GM18502 (cell line): Measurements from ENCODE around the gene MAPKAP1.

ENCODE experiments used
- ATAC-seq: cut with Tn5 transposase; IDR thresholded peaks from one replicate; pipeline ENCODE4 v1.9.1; 2021; ENCODE audit warnings: mild to moderate bottlenecking; ENCODE audit not compliant: unreplicated experiment, poor library complexity

The MAPKAP1 gene

DNA sequence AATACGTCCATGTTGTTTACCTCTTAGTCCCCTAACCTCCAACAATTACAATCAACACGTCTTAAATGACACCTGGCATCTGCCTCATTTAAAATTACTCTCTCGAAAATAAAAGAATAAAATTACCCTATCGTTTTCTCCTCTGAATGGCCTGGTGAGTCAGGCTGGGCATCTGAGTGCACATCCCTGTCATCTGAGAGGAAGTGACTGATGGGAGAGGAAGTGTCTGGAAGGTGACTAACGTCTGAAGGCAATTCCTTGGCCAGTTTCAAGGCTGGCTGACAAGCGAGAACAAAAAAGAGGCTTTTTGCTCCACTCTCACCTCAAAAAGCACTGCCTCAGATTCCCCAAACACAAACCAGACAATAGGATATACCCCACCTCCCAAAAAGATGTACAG lies 57.7 kb downstream of the MAPKAP1 start:
- no peak for ATAC-seq

- no peak for ATAC-seq
These were observed 58.7 kb downstream of the MAPKAP1 start for GRCh38 chr9:125648294-125648693.

DNA sequence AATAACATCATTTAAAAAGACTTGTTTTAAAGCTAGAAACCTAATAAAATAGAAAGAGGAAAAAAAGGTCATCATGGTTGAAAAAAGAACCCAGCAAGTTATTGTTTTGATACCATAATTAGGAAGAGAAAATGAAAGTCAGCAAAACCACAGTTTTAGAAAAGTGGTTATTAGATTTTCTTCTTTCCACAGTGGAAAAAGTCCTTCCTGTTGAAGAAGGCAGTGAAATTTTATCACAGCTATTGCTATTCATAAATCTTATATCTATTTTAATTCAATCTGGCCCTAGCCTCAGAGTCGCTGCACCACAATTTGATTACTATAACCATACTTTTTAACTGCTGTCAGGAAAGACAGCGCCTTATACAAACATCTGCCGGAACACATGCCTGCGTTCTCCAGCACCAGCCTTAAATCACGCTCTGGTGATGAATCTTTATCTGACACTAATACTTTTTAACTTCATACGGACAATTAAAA lies 60.3 kb downstream of the MAPKAP1 start:
- ATAC-seq = no peak

- ATAC-seq = no peak
These were observed 60.8 kb downstream of the MAPKAP1 start for GRCh38 chr9:125646217-125646616.

- no peak for ATAC-seq
These were observed 62.0 kb downstream of the MAPKAP1 start for GRCh38 chr9:125644819-125645507.

GRCh38 chr9:125642311-125642710 lies 64.7 kb downstream of the MAPKAP1 start:
- ATAC-seq = no peak

- ATAC-seq = no peak
These were observed 68.0 kb downstream of the MAPKAP1 start for GRCh38 chr9:125639057-125639456.

- no peak for ATAC-seq
These were observed 68.6 kb downstream of the MAPKAP1 start for GRCh38 chr9:125638239-125639045.

DNA sequence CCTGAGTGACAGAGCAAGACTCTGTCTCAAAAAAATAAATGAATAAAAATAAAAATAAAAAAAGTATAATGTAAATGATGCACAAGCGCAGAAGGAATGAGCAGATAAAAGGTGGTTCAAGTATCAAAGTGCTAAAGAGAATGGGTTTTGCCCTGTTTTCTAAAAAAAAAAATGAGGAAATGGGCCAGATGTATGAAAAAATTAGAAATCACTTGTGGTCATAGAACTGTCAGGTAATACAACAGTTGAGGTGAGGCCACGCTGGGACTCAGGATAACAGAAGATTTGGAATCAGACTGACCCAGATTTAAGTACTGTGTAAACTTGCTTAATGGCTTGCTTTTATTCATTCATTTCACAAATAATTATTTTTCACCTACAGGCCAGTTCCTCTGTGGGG lies 69.8 kb downstream of the MAPKAP1 start:
- no peak for ATAC-seq

GRCh38 chr9:125635888-125636287 lies 71.1 kb downstream of the MAPKAP1 start:
- no peak for ATAC-seq

- ATAC-seq = no peak
These were observed 72.8 kb downstream of the MAPKAP1 start for GRCh38 chr9:125634040-125634717.

- ATAC-seq = no peak
These were observed 73.8 kb downstream of the MAPKAP1 start for GRCh38 chr9:125633116-125633745.

DNA sequence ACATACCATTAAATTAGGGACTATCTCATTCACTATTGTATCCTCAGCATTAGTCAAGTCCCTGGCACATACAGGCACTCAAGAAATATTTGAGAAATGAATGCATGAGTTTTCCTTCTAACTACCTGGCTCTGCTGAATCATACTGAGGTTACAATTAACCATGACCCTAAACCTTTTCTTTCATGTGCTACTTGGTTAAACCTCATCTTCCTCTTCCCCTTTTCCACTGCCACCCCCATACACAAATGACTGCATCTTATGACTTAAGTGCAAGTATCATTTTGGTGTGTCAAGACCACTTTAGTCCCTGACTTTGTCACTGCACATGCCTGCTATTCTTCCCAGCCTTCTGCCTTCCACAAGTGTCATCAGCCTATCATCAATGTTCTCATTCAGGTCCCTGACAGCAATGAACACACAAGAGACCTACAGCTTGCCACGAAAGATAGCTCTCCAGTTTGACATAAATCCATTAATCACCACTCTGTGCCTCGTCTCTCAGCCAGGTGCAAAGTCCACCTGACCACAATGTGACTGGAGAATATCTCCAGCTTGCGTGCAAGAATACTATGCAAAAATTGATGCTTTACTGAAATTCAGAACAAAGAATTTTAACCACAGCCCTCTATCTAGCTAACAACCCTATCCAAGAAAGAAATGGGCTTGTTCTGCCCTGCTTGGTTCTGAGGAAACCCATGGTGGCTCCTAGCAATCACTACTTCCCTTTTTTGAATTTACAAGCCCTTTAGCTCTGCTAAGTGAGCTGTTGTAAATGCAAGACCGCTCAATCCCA lies 74.5 kb downstream of the MAPKAP1 start:
- ATAC-seq = peak; percentile 63

GRCh38 chr9:125631391-125632085 lies 75.5 kb downstream of the MAPKAP1 start:
- ATAC-seq = no peak

DNA sequence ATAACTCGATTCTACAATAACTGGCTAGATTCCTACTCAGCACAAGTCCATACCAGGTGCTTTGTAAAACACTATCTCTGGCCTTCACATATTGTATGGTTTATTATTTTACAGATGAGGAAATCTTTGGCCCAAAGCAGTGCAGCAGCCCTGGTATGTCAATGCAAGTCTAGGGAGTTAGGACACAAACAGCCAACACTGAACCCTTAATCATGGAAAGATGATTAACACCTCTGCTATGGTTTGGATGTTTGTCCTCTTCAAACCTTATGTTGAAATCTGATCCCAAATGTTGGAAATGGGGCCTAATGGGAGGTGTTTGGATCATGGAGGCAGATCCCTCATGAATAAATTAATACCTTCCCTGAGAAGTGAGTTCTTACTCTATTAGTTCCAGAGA lies 76.6 kb downstream of the MAPKAP1 start:
- ATAC-seq = no peak

GRCh38 chr9:125629446-125629845 lies 77.6 kb downstream of the MAPKAP1 start:
- no peak for ATAC-seq

- ATAC-seq = no peak
These were observed 80.8 kb downstream of the MAPKAP1 start for GRCh38 chr9:125626187-125626586.

DNA sequence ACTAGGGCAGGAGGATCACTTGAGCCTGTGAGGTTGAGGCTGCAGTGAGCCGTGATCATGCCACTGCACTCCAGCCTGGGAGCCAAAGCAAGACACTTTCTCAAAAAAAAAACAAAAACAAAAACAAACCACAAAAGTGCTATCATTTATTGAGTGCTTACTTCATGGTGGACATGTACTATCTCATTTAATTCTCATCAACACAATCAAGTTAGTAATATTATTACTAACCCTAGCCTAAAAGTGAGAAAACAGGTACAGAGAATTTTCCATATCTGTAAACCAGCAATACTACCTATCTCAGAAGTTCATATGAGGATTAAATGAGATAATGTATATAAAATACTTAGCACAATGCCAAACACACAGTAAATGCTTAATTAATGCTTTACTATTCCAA lies 85.8 kb downstream of the MAPKAP1 start:
- ATAC-seq = no peak

GRCh38 chr9:125620216-125620615 lies 86.8 kb downstream of the MAPKAP1 start:
- ATAC-seq = no peak
